BLaER1 treated with 17β-estradiol and CSF1 and Interleukin-3, amounts not matched to agents 10 nM and 100 nM (cell line): Measurements from ENCODE around the gene PTGER1.
A peak's percentile ranks its signal among the peaks of the same experiment; 100 is the strongest.

ENCODE experiments used
- H3K27ac ChIP-seq, 11 experiments: shearing (Covaris generic); formaldehyde crosslinking; 2 replicates each; pipeline ENCODE4 v1.8.1; 2022
- H3K27me3 ChIP-seq, 11 experiments: shearing (Covaris generic); formaldehyde crosslinking; 2 replicates each; pipeline ENCODE4 v1.8.1; 2022
- H3K36me3 ChIP-seq, 11 experiments: shearing (Covaris generic); formaldehyde crosslinking; 2 replicates each; pipeline ENCODE4 v1.8.1; 2022
- H3K4me1 ChIP-seq, 10 experiments: shearing (Covaris generic); formaldehyde crosslinking; 2 replicates each; pipeline ENCODE4 v1.8.1; 2022
- H3K4me2 ChIP-seq, 11 experiments: shearing (Covaris generic); formaldehyde crosslinking; 2 replicates each; pipeline ENCODE4 v1.8.1; 2022
- H3K4me3 ChIP-seq, 10 experiments: shearing (Covaris generic); formaldehyde crosslinking; 2 replicates each; pipeline ENCODE4 v1.8.1; 2022
- H3K9ac ChIP-seq, 11 experiments: shearing (Covaris generic); formaldehyde crosslinking; 2 replicates each; pipeline ENCODE4 v1.8.1; 2022
- H3K9me3 ChIP-seq, 11 experiments: shearing (Covaris generic); formaldehyde crosslinking; replicated peaks in 1 of 11; 2 replicates each; pipeline ENCODE4 v1.8.1; 2022
- H4K20me1 ChIP-seq, 11 experiments: shearing (Covaris generic); formaldehyde crosslinking; 2 replicates each; pipeline ENCODE4 v1.8.1; 2022
- Cebpa-rat ChIP-seq, 11 experiments: shearing (Covaris generic); IDR thresholded peaks; 2 replicates each; pipeline ENCODE4 v1.8.1; 2022

The PTGER1 gene

GRCh38 chr19:14495672-14496028 is 20.5 kb upstream of the PTGER1 start:
- Histone ChIP-seq H3K27me3 (no peaks in the 10 kb centered on the region), H3K9ac (peak overlapping the region; percentile 61 to 83 (median 79)), H3K27ac (peak overlapping the region; percentile 52 to 83 (median 71); a peak in 21 of 22 replicates), H3K4me3 (peak overlapping the region; percentile 61 to 81 (median 72)), H3K9me3 (no peaks in the 10 kb centered on the region), H3K36me3 (peaks cover 0 to 22% (median 8%) of the 10 kb centered on the region in 11 experiments; a peak in 10 of 22 replicates), H4K20me1 (peaks cover 0 to 37% (median 6%) of the 10 kb centered on the region in 11 experiments; a peak in 9 of 22 replicates), H3K4me1 (peaks cover 8 to 35% (median 25%) of the 10 kb centered on the region in 10 experiments), H3K4me2 (peak overlapping the region; percentile 77 to 94 (median 85))
- no peak for TF ChIP-seq Cebpa-rat (IDR thresholded peaks at IDR 0.05)

DNA sequence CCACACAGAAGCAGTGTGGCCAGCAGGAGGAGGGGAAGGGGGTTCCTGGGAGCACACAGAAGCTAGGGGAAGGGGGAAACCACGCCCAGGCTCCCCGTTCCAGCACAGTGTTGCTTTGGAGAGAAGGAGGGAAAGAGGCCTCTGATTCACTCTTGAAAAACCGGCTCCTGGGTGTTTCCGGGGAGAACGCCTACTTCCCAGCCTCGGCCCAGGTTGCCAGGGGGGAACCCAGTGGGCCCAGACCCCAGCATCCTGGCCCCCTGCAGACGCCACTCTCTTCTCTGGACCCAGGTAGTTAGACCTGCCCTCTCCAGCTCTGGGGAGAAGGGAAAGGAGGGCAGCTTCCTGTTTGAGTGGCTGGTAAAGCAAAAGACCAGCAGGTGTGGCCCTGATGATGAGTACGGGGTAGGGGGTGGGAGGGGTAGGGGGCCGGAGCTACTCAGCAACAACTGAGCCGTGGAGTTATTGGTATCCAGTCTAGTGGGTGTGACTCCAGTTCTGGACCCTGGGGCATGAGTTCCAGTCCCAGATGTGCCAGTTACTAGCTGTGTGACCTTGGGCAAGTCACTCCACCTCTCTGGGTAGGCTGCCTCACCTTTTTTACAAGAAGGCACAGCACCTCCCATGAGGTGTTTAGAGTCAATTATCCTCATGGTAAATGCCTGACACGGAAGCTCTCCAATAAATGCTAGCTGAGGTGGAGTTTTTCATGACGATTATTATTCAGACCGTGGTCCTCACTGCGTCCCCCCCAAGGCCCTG is 19.9 kb upstream of the PTGER1 start:
- Histone ChIP-seq H3K27ac (peak overlapping the region in 10 of 11 experiments; percentile 52 to 83 (median 71); a peak in 15 of 22 replicates), H3K36me3 (peaks cover 0 to 25% (median 10%) of the 10 kb centered on the region in 11 experiments; a peak in 12 of 22 replicates), H3K9me3 (no peaks in the 10 kb centered on the region), H3K4me1 (peaks cover 8 to 35% (median 25%) of the 10 kb centered on the region in 10 experiments), H4K20me1 (peaks cover 0 to 37% (median 6%) of the 10 kb centered on the region in 11 experiments; a peak in 9 of 22 replicates), H3K9ac (peak overlapping the region; percentile 61 to 83 (median 79)), H3K4me2 (peak overlapping the region; percentile 77 to 94 (median 85)), H3K4me3 (peak overlapping the region; percentile 61 to 81 (median 72)), H3K27me3 (no peaks in the 10 kb centered on the region)
- no peak for TF ChIP-seq Cebpa-rat (IDR thresholded peaks at IDR 0.05)

DNA sequence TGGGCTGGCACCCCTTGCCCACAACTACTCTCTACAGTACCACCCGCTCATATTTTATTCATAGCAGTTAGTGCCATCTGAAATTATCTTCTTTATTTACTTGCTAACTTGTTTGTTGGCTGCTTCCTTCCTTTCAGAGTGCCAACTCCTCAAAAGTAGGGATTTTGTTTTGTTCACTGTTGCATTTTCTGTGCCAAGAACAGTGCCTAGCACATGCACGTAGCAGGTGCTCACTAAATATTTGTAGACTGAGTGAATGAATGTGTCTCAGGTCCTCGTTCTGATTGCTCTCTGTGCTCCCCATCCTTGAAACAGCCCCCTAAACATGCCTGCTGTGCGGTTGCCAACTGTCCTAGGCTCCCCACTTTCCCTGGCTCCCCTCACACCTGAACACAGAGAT is 19.3 kb upstream of the PTGER1 start:
- no peak for TF ChIP-seq Cebpa-rat (IDR thresholded peaks at IDR 0.05)
- 0 out of 22 replicates have a peak overlapping the region, but pooled peaks of 1 of the 11 experiments have one; percentile 7 for H3K27ac ChIP-seq
- H3K27me3 ChIP-seq, result no peaks in the 10 kb centered on the region
- H3K4me2 ChIP-seq, result peak overlapping the region; percentile 29 to 94 (median 81); a peak in 18 of 22 replicates
- peak overlapping the region in 6 of 10 experiments; percentile 22 to 81 (median 76); a peak in 8 of 20 replicates for H3K4me3 ChIP-seq
- H4K20me1 ChIP-seq, result peaks cover 0 to 37% (median 6%) of the 10 kb centered on the region in 11 experiments; a peak in 9 of 22 replicates
- H3K4me1 ChIP-seq, result peaks cover 8 to 35% (median 25%) of the 10 kb centered on the region in 10 experiments
- peaks cover 0 to 32% (median 14%) of the 10 kb centered on the region in 11 experiments; a peak in 13 of 22 replicates for H3K36me3 ChIP-seq
- H3K9ac ChIP-seq, result peak overlapping the region in 7 of 11 experiments; percentile 31 to 83 (median 44); a peak in 6 of 22 replicates
- H3K9me3 ChIP-seq, result no peaks in the 10 kb centered on the region

DNA sequence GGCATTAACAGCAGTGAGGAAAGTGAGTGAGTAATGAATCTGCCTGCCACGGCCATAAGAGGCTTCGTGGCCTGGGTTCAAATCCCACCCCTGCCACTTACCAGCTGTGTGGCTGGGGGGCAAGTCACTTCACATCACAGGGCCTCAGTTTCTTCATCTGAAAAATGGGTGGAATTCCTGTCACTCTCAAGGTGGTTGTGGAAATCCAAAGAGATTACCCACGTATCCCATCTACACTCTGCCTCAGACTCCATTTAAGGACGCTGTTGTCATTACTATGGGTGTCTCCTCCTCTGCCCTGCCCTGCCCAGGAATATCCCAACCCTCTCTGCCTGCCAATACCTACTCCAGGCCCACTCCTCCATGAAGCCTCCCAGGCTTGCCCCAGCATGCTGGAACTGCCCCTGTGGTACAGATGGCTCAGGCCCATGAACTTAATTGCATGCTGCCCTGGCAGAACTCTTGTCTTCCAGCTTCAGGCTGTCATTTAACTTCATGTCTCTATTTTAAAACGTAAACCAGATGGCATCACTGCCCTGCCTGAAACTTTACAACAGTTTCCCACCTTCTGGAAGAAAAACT is 17.7 kb upstream of the PTGER1 start:
- Histone ChIP-seq H3K4me2 (no peak overlapping the region), H3K27me3 (no peaks in the 10 kb centered on the region), H3K4me3 (no peak overlapping the region), H3K36me3 (peaks cover 5 to 48% (median 29%) of the 10 kb centered on the region in 11 experiments; a peak in 18 of 22 replicates), H3K4me1 (peaks cover 8 to 32% (median 24%) of the 10 kb centered on the region in 10 experiments), H4K20me1 (peaks cover 0 to 48% (median 6%) of the 10 kb centered on the region in 11 experiments; a peak in 9 of 22 replicates), H3K9me3 (no peaks in the 10 kb centered on the region), H3K27ac (no peak overlapping the region), H3K9ac (0 out of 22 replicates have a peak overlapping the region, but pooled peaks of 1 of the 11 experiments have one; percentile 26)
- no peak for TF ChIP-seq Cebpa-rat (IDR thresholded peaks at IDR 0.05)

GRCh38 chr19:14487370-14488125 is 12.4 kb upstream of the PTGER1 start:
- TF ChIP-seq Cebpa-rat (IDR thresholded peaks at IDR 0.05), result no peak
- no peak overlapping the region for H3K4me3 ChIP-seq
- peaks cover 0 to 9% (median 4%) of the 10 kb centered on the region in 10 experiments; a peak in 5 of 20 replicates for H3K4me1 ChIP-seq
- H4K20me1 ChIP-seq, result peaks cover 0 to 61% (median 3%) of the 10 kb centered on the region in 11 experiments; a peak in 8 of 22 replicates
- no peak overlapping the region for H3K9ac ChIP-seq
- peaks cover 5 to 79% (median 36%) of the 10 kb centered on the region in 11 experiments; a peak in 18 of 22 replicates for H3K36me3 ChIP-seq
- H3K4me2 ChIP-seq, result no peak overlapping the region
- H3K27me3 ChIP-seq, result no peaks in the 10 kb centered on the region
- H3K27ac ChIP-seq, result no peak overlapping the region
- H3K9me3 ChIP-seq, result no peaks in the 10 kb centered on the region

- peaks cover 0 to 76% (median 5%) of the 10 kb centered on the region in 11 experiments; a peak in 9 of 22 replicates for H4K20me1 ChIP-seq
- H3K9ac ChIP-seq, result no peak overlapping the region
- no peak overlapping the region for H3K4me2 ChIP-seq
- H3K27ac ChIP-seq, result no peak overlapping the region
- H3K4me3 ChIP-seq, result no peak overlapping the region
- no peaks in the 10 kb centered on the region for H3K27me3 ChIP-seq
- H3K36me3 ChIP-seq, result peaks cover 12 to 77% (median 24%) of the 10 kb centered on the region in 11 experiments; a peak in 20 of 22 replicates
- no peaks in the 10 kb centered on the region for H3K9me3 ChIP-seq
- 0 out of 22 replicates have a peak, but pooled peaks of 1 of the 11 experiments have one; percentile 18 for TF ChIP-seq Cebpa-rat (IDR thresholded peaks at IDR 0.05)
- peaks cover 23 to 38% (median 28%) of the 10 kb centered on the region in 10 experiments for H3K4me1 ChIP-seq
Measured at GRCh38 chr19:14482172-14482941, 7.2 kb upstream of the PTGER1 start.

GRCh38 chr19:14480700-14481079 is 5.5 kb upstream of the PTGER1 start:
- peaks cover 7 to 69% (median 21%) of the 10 kb centered on the region in 11 experiments; a peak in 19 of 22 replicates for H3K36me3 ChIP-seq
- TF ChIP-seq Cebpa-rat (IDR thresholded peaks at IDR 0.05), result no peak
- peaks cover 0 to 72% (median 5%) of the 10 kb centered on the region in 11 experiments; a peak in 9 of 22 replicates for H4K20me1 ChIP-seq
- H3K9me3 ChIP-seq, result no peaks in the 10 kb centered on the region
- no peaks in the 10 kb centered on the region for H3K27me3 ChIP-seq
- peak overlapping the region in 4 of 11 experiments; percentile 3 to 47 (median 22); a peak in 3 of 22 replicates for H3K9ac ChIP-seq
- H3K4me1 ChIP-seq, result peaks cover 33 to 49% (median 44%) of the 10 kb centered on the region in 10 experiments
- peak overlapping the region; percentile 19 to 74 (median 60); a peak in 20 of 22 replicates for H3K4me2 ChIP-seq
- H3K27ac ChIP-seq, result no peak overlapping the region
- H3K4me3 ChIP-seq, result no peak overlapping the region
